SK-N-SH (cell line): ENCODE data around the gene SYNPR. TPM values are rescaled to one million over a fixed set of nuclear protein-coding genes. Genes with fewer than 3 reads are reported as not detected.

ENCODE experiments used
- CTCF ChIA-PET: fragments of 300-600, 350-600 bp; formaldehyde crosslinking; extraction: SDS; loops from one replicate; lab custom pipeline; 2021; lab: Yijun Ruan, JAX
- POLR2A ChIA-PET: fragments of 350-600 bp; sonication (Branson Sonifier 250); formaldehyde crosslinking; extraction: SDS; loops from one replicate; lab custom pipeline; 2020; ENCODE audit warnings: antibody characterized with exemption, inconsistent platforms; lab: Yijun Ruan, JAX
- DNase-seq: peaks from one replicate; pipeline ENCODE4 v3.0.0; 2012
- H2AFZ ChIP-seq: fragments of 200-600 bp; sonication (generic); 2 replicates; pipeline ENCODE4 v1.8.1; 2016; ENCODE audit warnings: antibody characterized with exemption, mild to moderate bottlenecking, low read depth
- H3F3A ChIP-seq: fragments of 200-600 bp; sonication (generic); replicated peaks from 2 replicates; pipeline ENCODE3; 2016; ENCODE audit warnings: antibody characterized with exemption, mild to moderate bottlenecking; ENCODE audit not compliant: insufficient read depth
- H3K27ac ChIP-seq, 2 experiments: fragments of 200-500 bp in 1 of 2; fragments of 200-600 bp in 1 of 2; sonication (Bioruptor generic) in 1 of 2; sonication (generic), shearing (Covaris generic) in 1 of 2; 2 replicates each; pipeline versions ENCODE4 v1.5.1 to v1.6.1; 2014 to 2016; ENCODE audit warnings: low read depth in 2 of 2, inconsistent platforms in 1 of 2, low read length in 1 of 2, mild to moderate bottlenecking in 1 of 2, mixed read lengths in 1 of 2
- H3K27me3 ChIP-seq: fragments of 200-600 bp; sonication (generic), shearing (Covaris generic); 2 replicates; pipeline ENCODE4 v1.6.1; 2016; ENCODE audit warnings: mixed run types; ENCODE audit not compliant: insufficient read depth
- H3K36me3 ChIP-seq, 2 experiments: fragments of 200-500 bp in 1 of 2; fragments of 200-600 bp in 1 of 2; sonication (Bioruptor generic) in 1 of 2; sonication (generic) in 1 of 2; replicated peaks in 1 of 2; 2 replicates each; pipeline versions ENCODE3 to v1.5.1; 2014 to 2016; ENCODE audit warnings: low read length in 1 of 2, mild to moderate bottlenecking in 1 of 2; ENCODE audit not compliant: insufficient read depth in 2 of 2, control insufficient read depth in 1 of 2
- H3K4me1 ChIP-seq, 2 experiments: fragments of 200-500 bp in 1 of 2; fragments of 200-600 bp in 1 of 2; sonication (Bioruptor generic) in 1 of 2; sonication (generic), shearing (Covaris generic) in 1 of 2; 2 replicates each; pipeline versions ENCODE4 v1.5.1 to v1.6.1; 2014 to 2016; ENCODE audit warnings: low read depth in 1 of 2, low read length in 1 of 2, mixed run types in 1 of 2; ENCODE audit not compliant: insufficient read depth in 2 of 2, control insufficient read depth in 1 of 2
- H3K4me2 ChIP-seq: fragments of 200-600 bp; sonication (generic), shearing (Covaris generic); 2 replicates; pipeline ENCODE4 v1.6.1; 2017; ENCODE audit warnings: mixed run types
- H3K4me3 ChIP-seq, 2 experiments: fragments of 200-500 bp in 1 of 2; fragments of 200-600 bp in 1 of 2; sonication (Bioruptor generic) in 1 of 2; sonication (generic), shearing (Covaris generic) in 1 of 2; 2 replicates each; pipeline versions ENCODE4 v1.5.1 to v1.8.1; 2014 to 2016; ENCODE audit warnings: low read depth in 2 of 2, inconsistent platforms in 1 of 2, low read length in 1 of 2, mild to moderate bottlenecking in 1 of 2, mixed read lengths in 1 of 2, moderate library complexity in 1 of 2
- H3K79me2 ChIP-seq: fragments of 200-600 bp; sonication (generic); 2 replicates; pipeline ENCODE4 v1.8.1; 2017; ENCODE audit warnings: mild to moderate bottlenecking; ENCODE audit not compliant: insufficient read depth
- H3K9ac ChIP-seq: fragments of 200-600 bp; sonication (generic); 2 replicates; pipeline ENCODE4 v1.6.1; 2017; ENCODE audit warnings: mixed run types
- H3K9me2 ChIP-seq: fragments of 200-600 bp; sonication (generic); 2 replicates; pipeline ENCODE4 v1.6.1; 2017; ENCODE audit warnings: mixed run types
- H3K9me3 ChIP-seq: fragments of 200-600 bp; sonication (generic); 2 replicates; pipeline ENCODE4 v1.6.1; 2017; ENCODE audit warnings: mixed run types, mild to moderate bottlenecking, moderate library complexity
- H4K20me1 ChIP-seq: fragments of 200-600 bp; sonication (generic); 2 replicates; pipeline ENCODE4 v1.6.1; 2017; ENCODE audit warnings: mild to moderate bottlenecking, mixed run types; ENCODE audit not compliant: insufficient read depth
- CHD2 ChIP-seq: fragments of 150-350 bp; IDR thresholded peaks from 2 replicates; pipeline ENCODE4 v1.6.1; 2018; ENCODE audit warnings: low read length; ENCODE audit not compliant: partially characterized antibody
- ELF1 ChIP-seq: IDR thresholded peaks from 2 replicates; pipeline ENCODE4 v1.4.0; 2012
- EP300 ChIP-seq, 2 experiments: IDR thresholded peaks; 2 replicates each; pipeline versions ENCODE4 v1.4.0 to v1.6.1; 2012; ENCODE audit warnings: borderline replicate concordance in 1 of 2, low read depth in 1 of 2, low read length in 1 of 2
- FOXM1 ChIP-seq: IDR thresholded peaks from 2 replicates; pipeline ENCODE4 v1.4.0; 2012; ENCODE audit warnings: low read depth, mild to moderate bottlenecking
- GABPA ChIP-seq: IDR thresholded peaks from 2 replicates; pipeline ENCODE4 v1.4.0; 2012; ENCODE audit warnings: low read depth, mild to moderate bottlenecking
- JUND ChIP-seq: IDR thresholded peaks from 2 replicates; pipeline ENCODE4 v1.4.0; 2012
- MEF2A ChIP-seq: IDR thresholded peaks from 2 replicates; pipeline ENCODE4 v1.4.0; 2012; ENCODE audit warnings: low read depth, borderline replicate concordance
- NFIC ChIP-seq: IDR thresholded peaks from 2 replicates; pipeline ENCODE4 v1.4.0; 2012; ENCODE audit warnings: borderline replicate concordance
- POLR2AphosphoS5 ChIP-seq: IDR thresholded peaks from 2 replicates; pipeline ENCODE4 v1.6.1; 2012; ENCODE audit warnings: low read depth, low read length
- RAD21 ChIP-seq: IDR thresholded peaks from 2 replicates; pipeline ENCODE4 v1.6.1; 2012; ENCODE audit warnings: mild to moderate bottlenecking, low read length
- RCOR1 ChIP-seq: fragments of 150-350 bp; IDR thresholded peaks from 2 replicates; pipeline ENCODE4 v1.6.1; 2017; ENCODE audit warnings: antibody characterized with exemption, low read length
- RFX5 ChIP-seq: IDR thresholded peaks from 2 replicates; pipeline ENCODE4 v1.6.1; 2012; ENCODE audit warnings: mild to moderate bottlenecking, improper control_type of control experiment, low read length
- SIN3A ChIP-seq: IDR thresholded peaks from 2 replicates; pipeline ENCODE4 v1.6.1; 2012; ENCODE audit warnings: low read depth, mild to moderate bottlenecking, low read length, moderate library complexity, borderline replicate concordance
- SMC3 ChIP-seq: IDR thresholded peaks from 2 replicates; pipeline ENCODE4 v1.6.1; 2012; ENCODE audit warnings: low read depth, low read length, improper control_type of control experiment
- TCF12 ChIP-seq: IDR thresholded peaks from 2 replicates; pipeline ENCODE4 v1.4.0; 2012
- YY1 ChIP-seq: IDR thresholded peaks from 2 replicates; pipeline ENCODE4 v1.4.0; 2012; ENCODE audit warnings: low read depth, mild to moderate bottlenecking
- WGBS: methylation state at CpG from one replicate; pipeline ENCODE4 v1.1.6; 2017; ENCODE audit warnings: low lambda C conversion rate; 5-methylcytosine and 5-hydroxymethylcytosine counted together
- polyA plus RNA-seq, 3 experiments: library from polyadenylated mRNA; depleted of rRNA; stranded (reverse); fragments of >200 nt; gene quantifications; 2 replicates each; pipeline ENCODE4 v1.2.3, GENCODE V29; 2012
- TF ChIP-seq, protein P1 (sequence below): IDR thresholded peaks from 2 replicates; pipeline ENCODE4; 2012
- TF ChIP-seq, protein P2 (sequence below): IDR thresholded peaks from 2 replicates; pipeline ENCODE4 v1.4.0; 2012; ENCODE audit warnings: low read depth, borderline replicate concordance
- TF ChIP-seq, protein P3 (sequence below): IDR thresholded peaks from 2 replicates; pipeline ENCODE4 v1.4.0; 2012; ENCODE audit warnings: low read depth
- TF ChIP-seq, protein P4 (sequence below): fragments of 150-350 bp; IDR thresholded peaks from 2 replicates; pipeline ENCODE4 v1.6.1; 2017; ENCODE audit warnings: antibody characterized with exemption, low read length, low read depth, borderline replicate concordance
- TF ChIP-seq, protein P5 (sequence below): IDR thresholded peaks from 2 replicates; pipeline ENCODE4 v1.4.0; 2012; ENCODE audit warnings: low read depth, borderline replicate concordance
- TF ChIP-seq, protein P6 (sequence below): fragments of 150-350 bp; IDR thresholded peaks from 2 replicates; pipeline ENCODE4 v1.6.1; 2016; ENCODE audit warnings: mild to moderate bottlenecking, low read depth, low read length

SYNPR gene
- polyA plus RNA-seq, 1 of the 3 experiments (the other 2 are of a cell fraction), result not detected

DNA sequence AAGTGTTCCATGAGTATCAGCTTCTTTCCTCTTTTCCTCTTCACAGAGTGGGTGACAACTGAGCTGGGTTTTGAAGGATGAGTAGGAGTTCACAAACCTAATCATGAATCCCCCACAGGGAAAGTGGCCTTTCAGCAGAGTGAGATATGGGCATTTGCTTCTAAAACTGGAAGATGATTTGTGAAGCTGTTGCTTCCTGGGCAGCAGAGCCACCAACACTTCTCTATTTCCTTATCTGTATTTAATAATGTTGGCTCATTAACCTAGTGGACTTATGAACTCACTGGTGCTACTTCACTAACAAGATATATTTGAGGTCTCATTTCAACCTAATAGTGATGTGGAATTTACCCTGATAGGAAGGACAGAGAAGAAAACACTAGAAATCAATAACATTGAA is 152.8 kb downstream of the SYNPR start:
- H2AFZ ChIP-seq, result no peak overlapping the region
- no peaks in the 10 kb centered on the region for H3F3A ChIP-seq
- no peaks in the 10 kb centered on the region for H4K20me1 ChIP-seq
- no peak for DNase-seq
- H3K4me2 ChIP-seq, result no peak overlapping the region
- peaks cover 0 to 2% of the 10 kb centered on the region in 2 experiments; a peak in 1 of 4 replicates for H3K4me1 ChIP-seq
- H3K9ac ChIP-seq, result no peak overlapping the region
- CTCF ChIA-PET, result interaction anchor here (1.1 kb wide), 1 partner anchor 10 kb away, joined by 3 read pairs; no protein-coding TSS in a partner anchor
- H3K4me3 ChIP-seq, result no peak overlapping the region
- no peaks in the 10 kb centered on the region for H3K27me3 ChIP-seq
- TF ChIP-seq RAD21 (no peak), TCF12 (no peak), NFIC (no peak), SIN3A (no peak), YY1 (no peak), CHD2 (no peak), GABPA (no peak), RFX5 (no peak), MEF2A (no peak), POLR2AphosphoS5 (no peak), ELF1 (no peak), FOXM1 (no peak), EP300 (IDR thresholded peaks at IDR 0.05; ENCODE audit: borderline replicate concordance in 1 of 2, low read depth in 1 of 2, low read length in 1 of 2) (no peak), SMC3 (no peak)
- TF ChIP-seq, protein P1, sequence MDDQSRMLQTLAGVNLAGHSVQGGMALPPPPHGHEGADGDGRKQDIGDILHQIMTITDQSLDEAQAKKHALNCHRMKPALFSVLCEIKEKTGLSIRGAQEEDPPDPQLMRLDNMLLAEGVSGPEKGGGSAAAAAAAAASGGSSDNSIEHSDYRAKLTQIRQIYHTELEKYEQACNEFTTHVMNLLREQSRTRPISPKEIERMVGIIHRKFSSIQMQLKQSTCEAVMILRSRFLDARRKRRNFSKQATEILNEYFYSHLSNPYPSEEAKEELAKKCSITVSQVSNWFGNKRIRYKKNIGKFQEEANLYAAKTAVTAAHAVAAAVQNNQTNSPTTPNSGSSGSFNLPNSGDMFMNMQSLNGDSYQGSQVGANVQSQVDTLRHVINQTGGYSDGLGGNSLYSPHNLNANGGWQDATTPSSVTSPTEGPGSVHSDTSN, result no peak
- TF ChIP-seq, protein P2, sequence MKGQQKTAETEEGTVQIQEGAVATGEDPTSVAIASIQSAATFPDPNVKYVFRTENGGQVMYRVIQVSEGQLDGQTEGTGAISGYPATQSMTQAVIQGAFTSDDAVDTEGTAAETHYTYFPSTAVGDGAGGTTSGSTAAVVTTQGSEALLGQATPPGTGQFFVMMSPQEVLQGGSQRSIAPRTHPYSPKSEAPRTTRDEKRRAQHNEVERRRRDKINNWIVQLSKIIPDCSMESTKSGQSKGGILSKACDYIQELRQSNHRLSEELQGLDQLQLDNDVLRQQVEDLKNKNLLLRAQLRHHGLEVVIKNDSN, result no peak
- TF ChIP-seq, protein P3, sequence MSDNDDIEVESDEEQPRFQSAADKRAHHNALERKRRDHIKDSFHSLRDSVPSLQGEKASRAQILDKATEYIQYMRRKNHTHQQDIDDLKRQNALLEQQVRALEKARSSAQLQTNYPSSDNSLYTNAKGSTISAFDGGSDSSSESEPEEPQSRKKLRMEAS, result no peak
- TF ChIP-seq, protein P4, sequence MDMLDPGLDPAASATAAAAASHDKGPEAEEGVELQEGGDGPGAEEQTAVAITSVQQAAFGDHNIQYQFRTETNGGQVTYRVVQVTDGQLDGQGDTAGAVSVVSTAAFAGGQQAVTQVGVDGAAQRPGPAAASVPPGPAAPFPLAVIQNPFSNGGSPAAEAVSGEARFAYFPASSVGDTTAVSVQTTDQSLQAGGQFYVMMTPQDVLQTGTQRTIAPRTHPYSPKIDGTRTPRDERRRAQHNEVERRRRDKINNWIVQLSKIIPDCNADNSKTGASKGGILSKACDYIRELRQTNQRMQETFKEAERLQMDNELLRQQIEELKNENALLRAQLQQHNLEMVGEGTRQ, result no peak
- no peak overlapping the region for H3K27ac ChIP-seq
- H3K79me2 ChIP-seq, result no peaks in the 10 kb centered on the region
- no peaks in the 10 kb centered on the region for H3K36me3 ChIP-seq
- H3K9me3 ChIP-seq, result no peaks in the 10 kb centered on the region
- no peaks in the 10 kb centered on the region for H3K9me2 ChIP-seq
- POLR2A ChIA-PET, result no interaction called here

DNA sequence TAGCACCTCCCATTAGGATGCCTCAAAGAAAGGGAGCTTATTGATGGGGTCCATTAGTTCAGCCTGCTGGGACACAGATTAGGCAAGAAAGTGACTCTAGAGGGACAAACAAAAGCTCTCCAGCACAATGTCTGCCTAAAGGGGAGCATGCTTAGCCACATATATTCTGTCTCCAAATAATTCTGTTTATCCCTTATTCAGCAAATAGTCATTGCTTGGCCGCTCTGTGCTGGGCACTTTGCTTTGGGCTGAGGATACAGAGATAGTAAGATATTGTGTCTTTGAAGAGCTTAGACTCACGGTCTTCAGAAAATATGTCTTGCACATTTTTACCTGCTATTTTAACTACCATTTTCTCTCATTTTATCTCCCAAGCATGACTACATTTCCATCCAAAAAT is 159.8 kb downstream of the SYNPR start:
- H3K9me3 ChIP-seq, result no peaks in the 10 kb centered on the region
- POLR2A ChIA-PET, result no interaction called here

More for the DNA sequence above, 159.8 kb downstream of the SYNPR start:
- no peaks in the 10 kb centered on the region; the same call in 1 of the 2 replicates for H3K27me3 ChIP-seq
- no peak overlapping the region for H3K27ac ChIP-seq
- no peaks in the 10 kb centered on the region for H4K20me1 ChIP-seq
- no peak for DNase-seq
- H3K4me3 ChIP-seq, result no peak overlapping the region
- H2AFZ ChIP-seq, result no peak overlapping the region
- CTCF ChIA-PET, result interaction anchor here (0.8 kb wide), 1 partner anchor 88 kb away, joined by 3 read pairs; no protein-coding TSS in a partner anchor
- peaks cover 0 to 2% of the 10 kb centered on the region in 2 experiments; a peak in 1 of 4 replicates for H3K4me1 ChIP-seq
- no peaks in the 10 kb centered on the region for H3K9me2 ChIP-seq
- no peak overlapping the region for H3K9ac ChIP-seq
- H3K36me3 ChIP-seq, result no peaks in the 10 kb centered on the region
- TF ChIP-seq, protein P5, sequence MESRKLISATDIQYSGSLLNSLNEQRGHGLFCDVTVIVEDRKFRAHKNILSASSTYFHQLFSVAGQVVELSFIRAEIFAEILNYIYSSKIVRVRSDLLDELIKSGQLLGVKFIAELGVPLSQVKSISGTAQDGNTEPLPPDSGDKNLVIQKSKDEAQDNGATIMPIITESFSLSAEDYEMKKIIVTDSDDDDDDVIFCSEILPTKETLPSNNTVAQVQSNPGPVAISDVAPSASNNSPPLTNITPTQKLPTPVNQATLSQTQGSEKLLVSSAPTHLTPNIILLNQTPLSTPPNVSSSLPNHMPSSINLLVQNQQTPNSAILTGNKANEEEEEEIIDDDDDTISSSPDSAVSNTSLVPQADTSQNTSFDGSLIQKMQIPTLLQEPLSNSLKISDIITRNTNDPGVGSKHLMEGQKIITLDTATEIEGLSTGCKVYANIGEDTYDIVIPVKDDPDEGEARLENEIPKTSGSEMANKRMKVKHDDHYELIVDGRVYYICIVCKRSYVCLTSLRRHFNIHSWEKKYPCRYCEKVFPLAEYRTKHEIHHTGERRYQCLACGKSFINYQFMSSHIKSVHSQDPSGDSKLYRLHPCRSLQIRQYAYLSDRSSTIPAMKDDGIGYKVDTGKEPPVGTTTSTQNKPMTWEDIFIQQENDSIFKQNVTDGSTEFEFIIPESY, result no peak
- TF ChIP-seq RFX5, result no peak
- TF ChIP-seq, protein P6, sequence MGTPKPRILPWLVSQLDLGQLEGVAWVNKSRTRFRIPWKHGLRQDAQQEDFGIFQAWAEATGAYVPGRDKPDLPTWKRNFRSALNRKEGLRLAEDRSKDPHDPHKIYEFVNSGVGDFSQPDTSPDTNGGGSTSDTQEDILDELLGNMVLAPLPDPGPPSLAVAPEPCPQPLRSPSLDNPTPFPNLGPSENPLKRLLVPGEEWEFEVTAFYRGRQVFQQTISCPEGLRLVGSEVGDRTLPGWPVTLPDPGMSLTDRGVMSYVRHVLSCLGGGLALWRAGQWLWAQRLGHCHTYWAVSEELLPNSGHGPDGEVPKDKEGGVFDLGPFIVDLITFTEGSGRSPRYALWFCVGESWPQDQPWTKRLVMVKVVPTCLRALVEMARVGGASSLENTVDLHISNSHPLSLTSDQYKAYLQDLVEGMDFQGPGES, result no peak
- TF ChIP-seq, protein P2, result no peak
- TF ChIP-seq, protein P3, result no peak
- no peak for TF ChIP-seq RCOR1
- TF ChIP-seq JUND, result no peak
- H3K79me2 ChIP-seq, result no peaks in the 10 kb centered on the region
- no peaks in the 10 kb centered on the region for H3F3A ChIP-seq
- WGBS, result 51% methylated on average over 2 of the region's 2 CpGs
- no peak overlapping the region for H3K4me2 ChIP-seq
